Stimulated activated naive CD8-positive, alpha-beta T cell treated with anti-CD3 and anti-CD28 coated beads, Interleukin-15, amount 100 ng/mL, for 72 hours (primary cell): ENCODE measurements around the gene GLIPR2.
"Not testable (repeated sequence)": the region's sequence is repeated elsewhere in the genome, so short reads cannot be mapped to it uniquely, and the experiment has no call there.

ENCODE experiments used
- ATAC-seq: fragments of 150-1000 bp; cut with Tn5 transposase; 2 replicates; pipeline ENCODE4 v1.10.0; 2021; ENCODE audit warnings: mild to moderate bottlenecking, moderate library complexity
- DNase-seq, 2 donors: peaks; one replicate each; pipeline ENCODE4 v3.0.0; 2021 to 2022
- H3K27ac Mint-ChIP-seq, 2 donors: one replicate each; pipeline ENCODE4 v1.8.0; 2022; ENCODE audit warnings: mild to moderate bottlenecking in 2 of 2, mixed read lengths in 2 of 2, moderate library complexity in 2 of 2
- H3K27me3 Mint-ChIP-seq: one replicate; pipeline ENCODE4 v1.8.0; 2022; ENCODE audit warnings: mixed read lengths
- H3K4me1 Mint-ChIP-seq: one replicate; pipeline ENCODE4 v1.8.0; 2022; ENCODE audit warnings: mild to moderate bottlenecking, mixed read lengths
- H3K4me3 Mint-ChIP-seq, 2 donors: one replicate each; pipeline ENCODE4 v1.8.0; 2022; ENCODE audit warnings: mild to moderate bottlenecking in 2 of 2, mixed read lengths in 2 of 2, moderate library complexity in 1 of 2
- H3K9me3 Mint-ChIP-seq, 2 donors: one replicate each; pipeline ENCODE4 v1.8.0; 2022; ENCODE audit warnings: mixed read lengths in 2 of 2

Gene GLIPR2

DNA sequence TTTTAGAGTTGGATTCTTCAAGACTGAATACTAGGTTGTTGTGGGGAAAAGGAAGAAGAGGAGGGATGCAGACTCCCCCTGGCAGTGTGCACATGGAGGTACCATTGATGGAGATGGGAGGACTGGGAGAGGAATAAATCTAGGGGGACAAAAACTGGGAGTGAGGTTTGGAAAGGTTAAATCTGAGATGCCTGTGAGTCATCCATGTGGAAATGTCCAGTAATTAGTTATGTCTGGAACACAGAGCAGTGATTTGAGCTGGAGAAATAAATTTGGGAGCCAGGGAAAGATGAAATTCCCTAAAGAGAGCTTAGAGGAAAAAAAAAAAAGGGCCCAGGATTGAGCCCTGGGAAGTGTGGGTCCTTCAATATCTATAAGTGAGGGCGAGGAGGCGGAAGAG, 24.7 kb downstream of the GLIPR2 start:
- no peak for DNase-seq

DNA sequence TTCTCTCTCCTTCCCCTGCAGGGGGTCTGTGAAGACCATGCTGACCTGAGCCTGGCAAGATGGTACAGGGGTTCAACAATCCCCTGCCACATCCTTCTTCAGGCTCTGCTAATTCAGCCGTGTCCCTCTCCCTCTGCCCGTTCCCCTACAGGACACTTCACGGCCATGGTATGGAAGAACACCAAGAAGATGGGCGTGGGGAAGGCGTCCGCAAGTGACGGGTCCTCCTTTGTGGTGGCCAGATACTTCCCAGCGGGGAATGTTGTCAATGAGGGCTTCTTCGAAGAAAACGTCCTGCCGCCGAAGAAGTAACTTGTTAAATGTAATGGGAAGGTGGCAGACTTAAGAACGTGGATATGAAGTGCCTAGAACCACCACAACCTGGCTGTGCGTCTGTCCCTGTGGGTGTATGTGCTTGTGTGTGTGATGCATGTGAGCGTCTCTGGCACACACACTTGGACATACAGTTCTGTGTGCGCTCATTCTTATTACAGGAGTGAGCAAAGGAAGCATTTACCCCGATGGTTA, 25.7 kb downstream of the GLIPR2 start:
- H3K27ac Mint-ChIP-seq, result no peak overlapping the region
- H3K4me1 Mint-ChIP-seq, result peaks cover 16% of the 10 kb centered on the region
- ATAC-seq (no peak), DNase-seq (no peak)
- H3K9me3 Mint-ChIP-seq, result no peaks in the 10 kb centered on the region
- no peaks in the 10 kb centered on the region for H3K27me3 Mint-ChIP-seq
- H3K4me3 Mint-ChIP-seq, result no peak overlapping the region

More for the DNA sequence above, 24.7 kb downstream of the GLIPR2 start:
- Mint-ChIP-seq H3K27me3 (no peaks in the 10 kb centered on the region), H3K4me3 (no peak overlapping the region), H3K4me1 (peaks cover 11% of the 10 kb centered on the region), H3K9me3 (no peaks in the 10 kb centered on the region), H3K27ac (no peak overlapping the region)
- no peak for ATAC-seq

DNA sequence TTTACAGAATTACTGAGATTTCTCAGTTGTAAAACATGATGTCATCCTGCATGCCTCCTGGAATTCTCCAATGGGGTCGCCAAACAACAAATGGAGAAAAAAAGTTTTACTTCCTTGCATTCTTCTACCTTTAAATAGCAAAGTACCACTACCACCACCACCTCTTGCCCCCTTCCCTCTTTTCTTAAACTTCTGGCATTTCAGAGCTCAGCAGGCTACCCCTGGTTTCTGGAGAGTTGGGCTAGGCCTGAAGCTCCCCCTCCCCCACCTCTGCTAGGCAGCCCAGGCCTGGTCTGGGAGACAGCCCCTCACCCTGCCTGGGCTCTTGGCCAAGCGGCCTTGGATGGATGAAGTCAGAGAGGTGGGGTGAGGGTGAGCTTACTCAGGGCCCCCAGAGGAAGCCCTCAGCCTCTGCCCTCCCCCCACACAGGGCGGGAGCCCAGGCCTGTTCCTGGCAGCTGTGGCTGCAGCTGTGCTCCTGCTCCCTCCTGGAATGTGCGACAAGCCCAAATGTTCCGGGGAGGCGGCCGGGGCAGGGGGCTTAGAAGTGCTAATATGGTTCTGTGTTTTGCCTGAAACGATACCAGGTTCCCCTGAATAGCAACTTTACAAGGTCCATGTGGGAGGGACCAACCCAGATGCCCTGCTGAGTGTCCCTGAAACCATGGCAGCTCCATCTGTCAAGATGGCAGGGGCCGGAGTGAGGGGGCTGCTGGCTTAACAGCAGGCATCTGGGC, 26.7 kb downstream of the GLIPR2 start:
- Mint-ChIP-seq H3K9me3 (no peaks in the 10 kb centered on the region), H3K4me3 (no peak overlapping the region), H3K27ac (peak overlapping the region in 1 of 2 donors; percentile 75), H3K4me1 (peaks cover 13% of the 10 kb centered on the region), H3K27me3 (no peaks in the 10 kb centered on the region)
- no peak for ATAC-seq
- no peak for DNase-seq

DNA sequence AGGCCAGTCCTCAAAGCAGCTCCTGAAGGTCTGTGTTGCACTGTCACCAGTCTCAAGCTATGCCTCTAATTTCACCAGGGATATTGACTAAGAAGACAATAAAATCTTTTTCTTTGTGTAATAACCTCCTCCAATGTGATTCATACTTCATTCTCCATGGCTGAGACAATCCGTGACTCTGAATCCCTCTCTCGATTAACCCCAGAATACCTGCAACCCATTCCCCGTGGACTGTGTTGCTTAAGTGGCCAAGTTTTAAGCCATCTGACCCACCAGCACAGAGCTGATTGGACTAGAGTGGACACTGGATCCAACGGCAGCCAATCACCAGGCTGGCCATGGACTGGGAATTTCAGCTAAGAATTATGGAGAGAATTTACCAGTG, 27.2 kb downstream of the GLIPR2 start:
- Mint-ChIP-seq H3K9me3 (no peaks in the 10 kb centered on the region), H3K4me1 (peaks cover 8% of the 10 kb centered on the region), H3K27me3 (no peaks in the 10 kb centered on the region), H3K27ac (no peak overlapping the region), H3K4me3 (no peak overlapping the region)
- no peak for ATAC-seq
- no peak for DNase-seq

DNA sequence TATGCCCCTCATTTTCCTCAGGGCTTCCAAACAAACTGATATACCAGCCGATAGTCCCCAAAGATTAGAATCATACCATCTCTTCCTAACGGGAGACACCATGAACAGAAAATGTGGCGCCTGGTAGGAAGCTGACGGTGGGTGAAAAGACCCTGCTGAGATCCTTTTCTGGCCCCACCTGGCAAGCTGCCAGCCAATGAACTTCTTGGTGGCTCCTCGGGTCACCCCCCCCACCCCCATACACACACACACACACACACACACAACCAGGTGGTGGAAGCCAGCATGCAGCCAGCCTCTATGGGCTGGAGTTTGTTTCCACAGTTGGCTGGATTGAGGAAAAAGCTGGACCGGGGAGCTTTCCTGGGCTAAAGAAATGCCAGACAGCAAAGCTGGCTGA, 27.8 kb downstream of the GLIPR2 start:
- H3K4me3 Mint-ChIP-seq, result no peak overlapping the region
- H3K4me1 Mint-ChIP-seq, result peaks cover 8% of the 10 kb centered on the region
- DNase-seq (no peak), ATAC-seq (no peak)
- no peaks in the 10 kb centered on the region for H3K9me3 Mint-ChIP-seq
- no peaks in the 10 kb centered on the region for H3K27me3 Mint-ChIP-seq
- H3K27ac Mint-ChIP-seq, result no peak overlapping the region

DNA sequence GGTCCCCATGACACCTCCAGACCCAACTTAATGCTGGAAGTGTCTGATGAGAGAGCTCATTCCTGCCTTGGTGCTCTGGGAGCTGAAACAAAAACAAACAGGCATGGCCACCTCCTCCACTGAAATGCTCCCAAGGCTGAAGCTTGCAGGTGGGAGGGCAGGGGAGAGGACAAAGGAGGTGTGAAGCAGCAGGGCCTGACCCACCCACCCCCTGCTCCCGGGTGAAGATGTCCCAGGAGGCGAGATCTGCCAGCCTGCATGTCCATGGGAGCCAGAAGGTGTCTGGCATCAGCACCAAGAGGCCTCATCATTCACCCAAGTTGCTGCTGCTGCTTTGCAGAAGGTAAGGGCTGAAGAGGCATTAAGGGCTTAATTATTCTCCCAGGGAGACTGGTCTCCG, 28.5 kb downstream of the GLIPR2 start:
- ATAC-seq (no peak), DNase-seq (no peak)
- Mint-ChIP-seq H3K27me3 (no peaks in the 10 kb centered on the region), H3K27ac (peak overlapping the region in 1 of 2 donors; percentile 55), H3K9me3 (no peaks in the 10 kb centered on the region), H3K4me1 (peaks cover 8% of the 10 kb centered on the region), H3K4me3 (no peak overlapping the region)

DNA sequence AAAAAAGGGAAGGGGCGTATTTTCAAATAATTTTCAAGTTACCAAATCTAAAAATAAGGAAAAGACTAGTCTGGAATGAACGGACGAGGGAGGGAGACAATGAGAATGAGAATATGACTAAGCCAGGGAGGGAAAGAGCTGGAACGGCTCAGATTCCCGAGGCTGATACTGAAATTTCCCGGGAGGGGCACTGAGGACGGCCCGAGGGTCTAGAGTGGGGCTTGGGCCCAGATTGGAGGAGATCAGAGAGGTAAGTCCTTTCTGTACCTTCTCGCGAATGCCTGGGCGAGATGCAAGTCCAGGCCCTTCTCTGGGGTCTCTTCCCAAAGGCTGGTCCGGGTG, 29.3 kb downstream of the GLIPR2 start:
- Mint-ChIP-seq H3K27ac (no peak overlapping the region), H3K4me1 (peaks cover 8% of the 10 kb centered on the region), H3K27me3 (no peaks in the 10 kb centered on the region), H3K9me3 (no peaks in the 10 kb centered on the region), H3K4me3 (peak overlapping the region; percentile 42 to 60)
- no peak for DNase-seq
- no peak for ATAC-seq

DNA sequence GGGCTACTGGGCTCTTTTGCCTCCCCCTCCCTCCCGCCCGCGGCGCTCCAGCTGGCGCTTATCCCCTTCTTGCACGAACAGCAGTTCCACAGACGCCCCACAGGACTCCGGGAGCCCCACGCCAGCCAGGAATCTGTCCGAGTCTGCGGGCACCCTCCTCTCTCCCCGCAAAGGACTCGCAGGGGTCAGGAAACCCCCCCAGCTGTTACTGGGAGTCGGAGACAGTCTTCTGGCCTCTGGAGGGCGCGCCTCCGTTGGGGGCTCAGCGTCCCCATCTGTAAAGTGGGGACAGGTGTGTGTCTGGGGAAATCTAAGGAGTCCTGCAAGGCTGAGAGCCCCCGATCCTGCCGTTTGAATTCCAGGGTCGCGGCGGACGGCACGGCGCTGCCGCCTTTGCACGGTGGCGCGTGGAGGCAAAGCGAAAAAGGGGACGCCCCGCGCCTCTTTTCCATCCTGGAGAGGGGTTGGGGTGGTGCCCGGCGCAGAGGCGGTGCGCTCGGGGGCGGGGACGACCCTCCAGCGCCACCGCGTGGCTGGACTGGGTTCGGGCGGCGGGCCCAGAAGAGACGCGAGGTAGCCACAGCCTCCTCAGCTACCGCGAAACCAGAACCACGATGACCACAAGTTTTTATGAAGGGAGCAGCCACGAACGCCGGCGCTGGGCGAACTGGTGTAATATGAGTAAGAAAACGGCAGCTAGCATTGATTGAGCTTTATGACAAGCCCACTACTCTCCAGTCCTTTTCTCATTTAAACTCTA, 29.8 kb downstream of the GLIPR2 start:
- Mint-ChIP-seq H3K27me3 (no peaks in the 10 kb centered on the region), H3K27ac (peak overlapping the region in 1 of 2 donors; percentile 22), H3K4me3 (peak overlapping the region; percentile 67 to 83), H3K9me3 (no peaks in the 10 kb centered on the region), H3K4me1 (peaks cover 8% of the 10 kb centered on the region)
- peak; percentile 87 for DNase-seq
- peak; percentile 97 for ATAC-seq

DNA sequence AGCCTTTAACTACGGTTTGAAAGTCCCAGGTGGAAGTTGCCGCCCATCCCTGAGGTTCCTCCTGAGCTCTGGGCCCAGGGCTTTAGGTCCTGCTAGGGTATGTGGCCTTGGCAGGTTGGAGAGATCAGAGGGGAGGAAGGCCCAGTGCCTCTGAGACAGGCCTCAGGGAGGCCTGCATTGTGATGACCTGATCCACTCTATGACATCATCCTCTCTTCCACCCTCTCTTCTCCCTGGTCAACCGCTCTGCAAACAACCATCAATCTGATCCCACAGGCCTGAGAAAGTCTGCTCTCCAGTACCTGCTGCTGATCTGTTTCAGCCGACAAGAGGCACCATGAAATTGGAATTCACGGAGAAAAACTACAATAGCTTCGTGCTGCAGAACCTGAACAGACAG, 32.6 kb downstream of the GLIPR2 start, which contains the start of gene CCIN:
Gene CCIN, plus strand, starts transcription at position 223 of the 400 bp plus-strand sequence. Its CDS starts 115 bp downstream, at position 338.
- Mint-ChIP-seq H3K4me3 (no peak within 1 kb of the TSS), H3K27me3 (no peaks in the 10 kb centered on the region), H3K9me3 (no peaks in the 10 kb centered on the region), H3K4me1 (peaks cover 8% of the 10 kb centered on the region), H3K27ac (no peak within 1 kb of the TSS)
- DNase-seq, result no peak
- ATAC-seq, result no peak

DNA sequence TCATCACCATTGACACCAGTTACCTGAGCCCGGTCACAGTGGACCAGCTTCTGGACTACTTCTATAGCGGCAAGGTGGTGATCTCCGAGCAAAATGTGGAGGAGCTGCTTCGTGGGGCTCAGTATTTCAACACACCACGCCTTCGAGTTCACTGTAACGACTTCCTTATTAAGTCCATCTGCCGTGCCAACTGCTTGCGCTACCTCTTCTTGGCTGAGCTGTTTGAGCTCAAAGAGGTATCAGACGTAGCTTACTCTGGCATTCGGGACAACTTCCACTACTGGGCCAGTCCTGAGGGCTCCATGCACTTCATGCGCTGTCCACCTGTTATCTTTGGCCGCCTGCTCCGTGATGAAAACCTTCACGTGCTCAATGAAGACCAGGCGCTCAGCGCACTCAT, 33.2 kb downstream of the GLIPR2 start:
- ATAC-seq (no peak), DNase-seq (no peak)
- no peaks in the 10 kb centered on the region for H3K27me3 Mint-ChIP-seq
- no peak overlapping the region for H3K27ac Mint-ChIP-seq
- no peak overlapping the region for H3K4me3 Mint-ChIP-seq
- no peaks in the 10 kb centered on the region for H3K9me3 Mint-ChIP-seq
- peaks cover 8% of the 10 kb centered on the region for H3K4me1 Mint-ChIP-seq

DNA sequence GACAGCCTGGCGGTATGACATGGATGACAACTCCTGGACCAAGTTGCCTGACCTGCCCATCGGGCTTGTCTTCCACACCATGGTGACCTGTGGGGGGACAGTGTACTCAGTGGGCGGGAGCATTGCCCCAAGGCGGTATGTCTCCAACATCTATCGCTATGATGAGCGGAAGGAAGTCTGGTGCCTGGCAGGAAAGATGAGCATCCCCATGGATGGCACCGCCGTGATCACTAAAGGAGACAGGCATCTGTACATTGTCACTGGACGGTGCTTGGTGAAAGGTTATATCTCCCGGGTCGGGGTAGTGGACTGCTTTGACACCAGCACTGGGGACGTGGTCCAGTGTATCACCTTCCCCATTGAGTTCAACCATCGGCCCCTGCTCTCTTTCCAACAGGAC, 34.0 kb downstream of the GLIPR2 start:
- peaks cover 8% of the 10 kb centered on the region for H3K4me1 Mint-ChIP-seq
- no peak overlapping the region for H3K27ac Mint-ChIP-seq
- H3K4me3 Mint-ChIP-seq, result no peak overlapping the region
- no peak for DNase-seq
- no peaks in the 10 kb centered on the region for H3K27me3 Mint-ChIP-seq
- ATAC-seq, result no peak
- H3K9me3 Mint-ChIP-seq, result no peaks in the 10 kb centered on the region

DNA sequence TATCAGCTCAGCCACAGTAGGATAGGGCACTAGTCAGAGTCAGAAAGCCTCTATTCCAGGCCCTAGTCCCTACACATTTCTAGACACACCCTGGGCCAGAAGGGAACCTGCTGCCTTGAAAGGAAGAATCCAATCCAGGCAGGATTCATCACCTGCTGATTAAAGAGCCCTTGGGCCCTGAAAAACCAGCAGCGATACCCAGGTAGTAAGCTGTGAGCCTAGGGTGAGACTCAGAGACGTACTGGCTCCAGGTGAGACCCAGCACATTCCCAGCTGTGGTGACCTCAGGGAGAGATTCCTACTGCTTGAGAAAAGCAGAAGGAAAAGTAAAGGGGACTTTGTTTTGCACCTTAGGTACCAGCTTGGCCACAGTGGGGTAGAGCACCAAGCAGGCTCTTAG, 37.3 kb downstream of the GLIPR2 start:
- Mint-ChIP-seq H3K27me3 (no peaks in the 10 kb centered on the region), H3K9me3 (no peaks in the 10 kb centered on the region), H3K4me1 (no peaks in the 10 kb centered on the region), H3K4me3 (no peak overlapping the region), H3K27ac (no peak overlapping the region)
- DNase-seq (no peak), ATAC-seq (no peak)

DNA sequence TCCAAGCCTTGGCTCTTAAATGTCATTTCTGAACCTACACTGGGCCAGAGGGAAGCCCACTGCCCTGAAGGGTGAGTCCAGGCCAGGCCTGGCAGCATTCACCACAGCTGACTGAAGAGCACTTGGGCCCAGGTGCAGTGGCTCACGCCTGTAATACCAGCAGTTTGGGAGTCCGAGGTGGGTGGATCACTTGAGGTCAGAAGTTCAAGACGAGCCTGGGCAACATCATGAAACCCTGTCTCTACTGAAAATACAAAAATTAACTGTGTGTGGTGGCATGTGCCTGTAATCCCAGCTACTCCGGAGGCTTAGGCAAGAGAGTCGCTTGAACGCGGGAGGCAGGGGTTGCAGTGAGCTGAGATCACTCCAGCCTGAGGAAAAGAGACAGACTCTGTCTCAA, 37.7 kb downstream of the GLIPR2 start:
- no peaks in the 10 kb centered on the region for H3K27me3 Mint-ChIP-seq
- H3K4me3 Mint-ChIP-seq, result no peak overlapping the region
- no peaks in the 10 kb centered on the region for H3K9me3 Mint-ChIP-seq
- H3K4me1 Mint-ChIP-seq, result no peaks in the 10 kb centered on the region
- H3K27ac Mint-ChIP-seq, result no peak overlapping the region
- ATAC-seq, result no peak
- no peak for DNase-seq

DNA sequence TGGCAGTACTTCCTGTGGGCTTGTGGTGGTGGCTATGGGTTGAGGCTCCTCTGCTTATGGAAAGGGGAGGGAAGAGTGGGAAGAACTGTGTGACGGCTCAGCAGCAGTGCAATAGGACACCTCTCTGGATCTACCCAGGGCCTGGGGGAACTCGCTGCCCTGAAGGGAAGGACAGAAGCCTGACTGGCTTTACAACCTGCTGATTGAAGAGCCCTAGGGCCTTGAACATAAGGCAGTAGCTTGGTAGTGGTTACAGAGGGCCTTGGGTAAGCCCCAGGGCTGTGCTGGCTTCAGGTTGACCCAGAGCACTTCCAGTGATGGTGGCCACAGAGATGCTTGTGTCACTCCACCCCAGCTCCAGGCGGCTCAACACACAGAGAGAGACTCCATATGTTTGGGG, 38.2 kb downstream of the GLIPR2 start:
- Mint-ChIP-seq H3K4me3 (no peak overlapping the region), H3K27me3 (no peaks in the 10 kb centered on the region), H3K9me3 (no peaks in the 10 kb centered on the region), H3K27ac (no peak overlapping the region), H3K4me1 (no peaks in the 10 kb centered on the region)
- no peak for DNase-seq
- ATAC-seq, result no peak

DNA sequence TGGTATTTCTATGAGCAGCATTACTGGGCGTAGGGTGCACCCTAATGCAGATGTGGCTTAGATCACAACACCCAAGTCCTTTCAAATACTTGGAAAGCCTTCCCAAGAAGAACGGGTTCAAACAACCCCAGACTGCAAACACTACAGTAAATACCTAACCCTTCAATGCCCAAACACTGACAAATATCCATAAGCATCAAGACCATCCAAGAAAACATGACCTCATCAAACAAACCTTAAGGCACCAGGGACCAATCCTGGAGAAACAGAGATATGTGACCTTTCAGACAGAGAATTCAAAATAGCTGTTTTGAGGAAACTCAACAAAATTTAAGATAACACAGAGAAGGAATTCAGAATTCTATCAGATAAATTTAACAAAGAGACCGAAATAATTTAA, 38.7 kb downstream of the GLIPR2 start:
- H3K9me3 Mint-ChIP-seq, ATAC-seq, H3K27ac Mint-ChIP-seq, H3K4me3 Mint-ChIP-seq, H3K4me1 Mint-ChIP-seq, H3K27me3 Mint-ChIP-seq, DNase-seq: not testable (repeated sequence)

DNA sequence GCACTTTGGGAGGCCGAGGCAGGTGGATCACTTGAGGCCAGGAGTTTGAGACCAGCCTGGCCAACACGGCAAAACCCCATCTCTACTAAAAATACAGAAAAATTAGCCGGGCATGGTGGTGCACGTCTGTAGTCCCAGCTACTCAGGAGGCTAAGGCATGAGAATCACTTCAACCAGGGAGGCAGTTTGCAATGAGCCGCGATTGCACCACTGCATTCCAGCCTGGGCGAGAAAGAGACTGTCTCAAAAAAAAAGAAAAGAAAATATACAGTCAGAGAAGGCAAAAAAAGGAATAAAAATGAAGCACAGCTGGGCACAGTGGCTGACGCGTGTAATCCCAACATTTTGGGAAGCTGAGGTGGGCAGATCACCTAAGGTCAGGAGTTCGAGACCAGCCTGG, 40.0 kb downstream of the GLIPR2 start:
- not testable (repeated sequence) for H3K4me3 Mint-ChIP-seq, H3K27ac Mint-ChIP-seq, ATAC-seq, H3K9me3 Mint-ChIP-seq, H3K4me1 Mint-ChIP-seq, DNase-seq, H3K27me3 Mint-ChIP-seq
